ACC112 (cell line): Measurements from ENCODE around the gene MTFR1L.

ENCODE experiments used
- H2AFZ ChIP-seq: fragments of 200-600 bp; sonication (generic); one replicate; pipeline ENCODE4 v1.6.0; 2017; ENCODE audit warnings: antibody characterized with exemption, low read length; ENCODE audit not compliant: unreplicated experiment
- H3K27ac ChIP-seq: fragments of 200-600 bp; sonication (generic); 2 replicates; pipeline ENCODE4 v1.5.1; 2014; ENCODE audit warnings: low read depth, mild to moderate bottlenecking, antibody characterized with exemption, low read length, moderate library complexity
- H3K27me3 ChIP-seq: fragments of 200-600 bp; sonication (generic); 2 replicates; pipeline ENCODE4 v1.6.1; 2014; ENCODE audit warnings: mild to moderate bottlenecking, antibody characterized with exemption, low read length, moderate library complexity, mixed read lengths; ENCODE audit not compliant: insufficient read depth
- H3K36me3 ChIP-seq: fragments of 200-600 bp; sonication (generic); 2 replicates; pipeline ENCODE4 v1.6.1; 2016; ENCODE audit warnings: mild to moderate bottlenecking, antibody characterized with exemption, low read length, moderate library complexity, mixed read lengths; ENCODE audit not compliant: insufficient read depth
- H3K4me1 ChIP-seq: fragments of 200-600 bp; sonication (generic); one replicate; pipeline ENCODE4 v1.6.1; 2016; ENCODE audit warnings: low read length, mixed read lengths; ENCODE audit not compliant: insufficient read depth, unreplicated experiment, control insufficient read depth
- H3K4me3 ChIP-seq: fragments of 200-600 bp; sonication (generic); 2 replicates; pipeline ENCODE4 v1.5.1; 2014; ENCODE audit warnings: mild to moderate bottlenecking, low read depth, low read length
- H3K79me2 ChIP-seq: fragments of 200-600 bp; sonication (generic); one replicate; pipeline ENCODE4 v1.6.0; 2016; ENCODE audit warnings: low read length; ENCODE audit not compliant: control insufficient read depth, unreplicated experiment, insufficient read depth

Gene MTFR1L

GRCh38 chr1:25819491-25820246 is at the start of gene MTFR1L:
Gene MTFR1L (plus strand): TSS chr1:25819954. CDS start chr1:25823105, 3,151 bp downstream.
- Histone ChIP-seq H3K27me3 (no peaks in the 10 kb centered on the region), H3K79me2 (peaks cover 34% of the 10 kb centered on the region), H3K4me1 (peaks cover 29% of the 10 kb centered on the region), H3K27ac (peak within 1 kb of the TSS; percentile 71), H3K36me3 (no peaks in the 10 kb centered on the region), H3K4me3 (peak within 1 kb of the TSS; percentile 88), H2AFZ (peak within 1 kb of the TSS; percentile 78)

GRCh38 chr1:25770541-25771220 is 49.1 kb upstream of the MTFR1L start:
- Histone ChIP-seq H3K36me3 (no peaks in the 10 kb centered on the region), H3K27ac (no peak overlapping the region), H2AFZ (no peak overlapping the region), H3K79me2 (no peaks in the 10 kb centered on the region), H3K4me3 (no peak overlapping the region), H3K4me1 (no peaks in the 10 kb centered on the region), H3K27me3 (no peaks in the 10 kb centered on the region)

- Histone ChIP-seq H3K27me3 (no peaks in the 10 kb centered on the region), H3K4me1 (no peaks in the 10 kb centered on the region), H3K79me2 (no peaks in the 10 kb centered on the region), H3K27ac (no peak overlapping the region), H3K36me3 (no peaks in the 10 kb centered on the region), H2AFZ (no peak overlapping the region), H3K4me3 (no peak overlapping the region)
Measured at GRCh38 chr1:25771221-25772114, 48.3 kb upstream of the MTFR1L start.

GRCh38 chr1:25772164-25772563 is 47.6 kb upstream of the MTFR1L start:
- Histone ChIP-seq H3K36me3 (no peaks in the 10 kb centered on the region), H3K79me2 (no peaks in the 10 kb centered on the region), H3K4me1 (no peaks in the 10 kb centered on the region), H3K27me3 (no peaks in the 10 kb centered on the region), H3K27ac (no peak overlapping the region), H3K4me3 (no peak overlapping the region), H2AFZ (no peak overlapping the region)

- no peak overlapping the region for H3K27ac ChIP-seq
Measured at GRCh38 chr1:25772692-25773245, 47.0 kb upstream of the MTFR1L start.

GRCh38 chr1:25773441-25774125 is 46.2 kb upstream of the MTFR1L start:
- H3K36me3 ChIP-seq, result no peaks in the 10 kb centered on the region
- no peak overlapping the region for H2AFZ ChIP-seq
- no peaks in the 10 kb centered on the region for H3K4me1 ChIP-seq
- no peaks in the 10 kb centered on the region for H3K27me3 ChIP-seq
- no peak overlapping the region for H3K4me3 ChIP-seq
- H3K27ac ChIP-seq, result no peak overlapping the region
- no peaks in the 10 kb centered on the region for H3K79me2 ChIP-seq

More at GRCh38 chr1:25772692-25773245, 47.0 kb upstream of the MTFR1L start:
- H3K4me3 ChIP-seq, result no peak overlapping the region
- no peaks in the 10 kb centered on the region for H3K36me3 ChIP-seq
- no peaks in the 10 kb centered on the region for H3K79me2 ChIP-seq
- no peaks in the 10 kb centered on the region for H3K4me1 ChIP-seq
- H2AFZ ChIP-seq, result no peak overlapping the region
- no peaks in the 10 kb centered on the region for H3K27me3 ChIP-seq

GRCh38 chr1:25774206-25774803 is 45.4 kb upstream of the MTFR1L start:
- Histone ChIP-seq H3K79me2 (no peaks in the 10 kb centered on the region), H2AFZ (no peak overlapping the region), H3K27me3 (no peaks in the 10 kb centered on the region), H3K4me1 (no peaks in the 10 kb centered on the region), H3K4me3 (no peak overlapping the region), H3K36me3 (no peaks in the 10 kb centered on the region), H3K27ac (no peak overlapping the region)

- H3K79me2 ChIP-seq, result no peaks in the 10 kb centered on the region
- no peak overlapping the region for H2AFZ ChIP-seq
- H3K4me3 ChIP-seq, result no peak overlapping the region
- H3K27me3 ChIP-seq, result no peaks in the 10 kb centered on the region
- no peaks in the 10 kb centered on the region for H3K36me3 ChIP-seq
- H3K4me1 ChIP-seq, result no peaks in the 10 kb centered on the region
- no peak overlapping the region for H3K27ac ChIP-seq
Measured at GRCh38 chr1:25774921-25775771, 44.6 kb upstream of the MTFR1L start.

GRCh38 chr1:25779388-25779787 is 40.4 kb upstream of the MTFR1L start:
- no peak overlapping the region for H2AFZ ChIP-seq
- no peaks in the 10 kb centered on the region for H3K79me2 ChIP-seq
- H3K27ac ChIP-seq, result no peak overlapping the region
- H3K4me3 ChIP-seq, result no peak overlapping the region
- no peaks in the 10 kb centered on the region for H3K36me3 ChIP-seq
- H3K4me1 ChIP-seq, result no peaks in the 10 kb centered on the region
- no peaks in the 10 kb centered on the region for H3K27me3 ChIP-seq
